K562 (cell line): ENCODE data around the gene C19orf85. TPM values are rescaled to one million over a fixed set of nuclear protein-coding genes. Genes with fewer than 3 reads are reported as not detected.
A peak's percentile ranks its signal among the peaks of the same experiment; 100 is the strongest.

Experiments used
- ARHGAP35 ChIP-seq: fragments of 450-650 bp; IDR thresholded peaks from 2 replicates; pipeline ENCODE4 v1.6.1; 2018; ENCODE audit not compliant: partially characterized antibody
- CBFB ChIP-seq: sonication (generic); formaldehyde crosslinking; IDR thresholded peaks from 2 replicates; pipeline ENCODE4 v1.4.0; 2020; ENCODE audit warnings: mild to moderate bottlenecking, missing genetic modification reagents
- CEBPG ChIP-seq, 3 experiments: fragments of 200-800 bp in 1 of 3; sonication (Bioruptor generic) in 1 of 3; sonication (generic) in 1 of 3; formaldehyde crosslinking in 1 of 3; IDR thresholded peaks in 2 of 3; conservative IDR thresholded peaks in 1 of 3; 2 replicates each; pipeline versions ENCODE4 v1.6.1 to v1.8.0; 2016 to 2022; ENCODE audit warnings: missing compliant biosample characterization in 2 of 3, missing genetic modification characterization in 2 of 3, mild to moderate bottlenecking in 1 of 3, missing genetic modification reagents in 1 of 3
- DMBX1 ChIP-seq: fragments of 250-450 bp; sonication (Bioruptor Pico); IDR thresholded peaks from 2 replicates; pipeline ENCODE4 v1.8.0; 2022; ENCODE audit warnings: inconsistent platforms, mild to moderate bottlenecking, moderate library complexity, borderline replicate concordance
- JUND ChIP-seq, 2 experiments: IDR thresholded peaks; 2 replicates in 1 of 2; 3 replicates in 1 of 2; pipeline ENCODE4 v1.6.1; 2011; ENCODE audit warnings: borderline replicate concordance in 2 of 2, low read depth in 2 of 2, low read length in 2 of 2, improper control_type of control experiment in 1 of 2, missing biosample characterization in 1 of 2, missing genetic modification characterization in 1 of 2, missing genetic modification reagents in 1 of 2
- MAX ChIP-seq: sonication (generic); formaldehyde crosslinking; IDR thresholded peaks from 2 replicates; pipeline ENCODE4 v1.9.0; 2022; ENCODE audit warnings: mild to moderate bottlenecking, missing genetic modification reagents
- MED1 ChIP-seq: sonication (generic); formaldehyde crosslinking; IDR thresholded peaks from 2 replicates; pipeline ENCODE4 v1.8.1; 2023; ENCODE audit warnings: missing genetic modification reagents, borderline replicate concordance
- MXI1 ChIP-seq: IDR thresholded peaks from 2 replicates; pipeline ENCODE4 v1.6.1; 2011; ENCODE audit warnings: low read depth, mild to moderate bottlenecking, improper control_type of control experiment, low read length
- MYNN ChIP-seq, 2 experiments: sonication (generic); formaldehyde crosslinking in 1 of 2; IDR thresholded peaks; 2 replicates each; pipeline versions ENCODE4 v1.5.0 to v1.6.1; 2016 to 2020; ENCODE audit warnings: antibody characterized with exemption in 1 of 2, missing genetic modification reagents in 1 of 2
- NFYB ChIP-seq: IDR thresholded peaks from 2 replicates; pipeline ENCODE4 v1.6.1; 2011; ENCODE audit warnings: mild to moderate bottlenecking, moderate library complexity; ENCODE audit not compliant: insufficient read length; ENCODE audit errors: extremely low read depth
- POLR2G ChIP-seq: fragments of 200-400 bp; formaldehyde crosslinking; IDR thresholded peaks from 2 replicates; pipeline ENCODE4 v1.6.1; 2017; ENCODE audit warnings: low read depth, mild to moderate bottlenecking, antibody characterized with exemption, low read length, moderate library complexity
- RFX1 ChIP-seq: fragments of 450-650 bp; IDR thresholded peaks from 2 replicates; pipeline ENCODE4 v1.6.1; 2016; ENCODE audit warnings: mild to moderate bottlenecking, moderate library complexity
- SRSF9 ChIP-seq: fragments of 200-400 bp; formaldehyde crosslinking; IDR thresholded peaks from 2 replicates; pipeline ENCODE4 v1.6.1; 2017; ENCODE audit warnings: low read depth, low read length, borderline replicate concordance
- ZNF347 ChIP-seq: fragments of 450-650 bp; formaldehyde crosslinking; IDR thresholded peaks from 2 replicates; pipeline ENCODE4 v1.4.0; 2020; ENCODE audit warnings: low read depth, mild to moderate bottlenecking, moderate library complexity
- ZNF407 ChIP-seq: fragments of 450-650 bp; IDR thresholded peaks from 2 replicates; pipeline ENCODE4 v1.6.1; 2016; ENCODE audit warnings: low read depth
- ZNF512 ChIP-seq: IDR thresholded peaks from 2 replicates; pipeline ENCODE4 v1.6.1; 2016; ENCODE audit warnings: missing genetic modification characterization, missing compliant biosample characterization
- polyA plus RNA-seq, 8 experiments: library from polyadenylated mRNA; depleted of rRNA in 4 of 8; stranded (reverse) in 5 of 8; unstranded in 3 of 8; fragments of >200 nt; fragmentation: Nextera tagmentation in 2 of 8; fragmentation: Illumina TruSeq in 1 of 8; extraction: Ambion mirVana in 2 of 8; extraction: Trizol in 1 of 8; gene quantifications; 2 replicates each; pipeline versions ENCODE4 v1.2.1 to v1.2.3, GENCODE V29; 2011 to 2014; ENCODE audit warnings: inconsistent platforms in 1 of 8, missing spikeins in 1 of 8
- total RNA-seq, 7 experiments: library from RNA; depleted of rRNA in 6 of 7; stranded (reverse); fragments of >200 nt in 6 of 7; fragmentation: Illumina TruSeq in 2 of 7; extraction: Trizol in 2 of 7; gene quantifications; 2 replicates each; pipeline versions ENCODE4 v1.2.1 to v1.2.3, GENCODE V29; 2011 to 2021; ENCODE audit warnings: low replicate concordance in 1 of 7

The C19orf85 gene
- total and polyA plus RNA-seq, 9 of the 15 experiments (the other 6 are each of a cell fraction or from before 2014, with no cell fraction given): not detected

GRCh38 chr19:55484593-55485438 lies 20.3 kb upstream of the C19orf85 start, which contains the start of gene NAT14 (continued):
- TF ChIP-seq MAX (CRISPR knock-in tag) (peak; percentile 43; the same call in 1 of the 2 replicates), SRSF9 (no peak), DMBX1 (CRISPR knock-in tag) (no peak), POLR2G (peak; percentile 70), MYNN (IDR thresholded peaks at IDR 0.05) (peak; percentile 80), MYNN (CRISPR knock-in tag; IDR thresholded peaks at IDR 0.05) (0 out of 2 replicates have a peak, but pooled peaks have one; percentile 73), CBFB (CRISPR knock-in tag) (no peak), ZNF407 (no peak), JUND (IDR thresholded peaks at IDR 0.05; ENCODE audit: borderline replicate concordance, low read depth, low read length) (peak; percentile 81), JUND (tag; IDR thresholded peaks at IDR 0.05; ENCODE audit: borderline replicate concordance, low read depth, low read length) (peak; percentile 34; the same call in 1 of the 3 replicates), MXI1 (peak; percentile 86), MED1 (no peak), CEBPG (CRISPR knock-in tag; IDR thresholded peaks at IDR 0.05) (no peak), CEBPG (tag; conservative IDR thresholded peaks at IDR 0.05 in 1 of 2, IDR thresholded peaks at IDR 0.05 in 1 of 2) (no peak), ZNF512 (no peak), RFX1 (peak; percentile 97), ZNF347 (no peak), NFYB (no peak), ARHGAP35 (no peak)
